Measurements from ENCODE around the gene ATP6AP1. TPM values are rescaled to one million over a fixed set of nuclear protein-coding genes. Genes with fewer than 3 reads are reported as not detected.

The ATP6AP1 gene
- total RNA-seq, 1 experiment from 2014 or later = 67.8 TPM

- H3K4me1 ChIP-seq (replicated peaks) = peaks cover 8% of the 10 kb centered on the region
- no peak overlapping the region for H3K4me3 ChIP-seq
- H3K36me3 ChIP-seq = peaks cover 41% of the 10 kb centered on the region
- H3K27ac ChIP-seq = no peak overlapping the region
- H3K9me3 ChIP-seq (replicated peaks) = no peaks in the 10 kb centered on the region
- no peak for DNase-seq (ENCODE audit: low read depth in 1 of 2, low spot score in 2 of 2)
- no peaks in the 10 kb centered on the region for H3K27me3 ChIP-seq (replicated peaks)
Measured at GRCh38 chrX:154403192-154403591, 25.3 kb upstream of the ATP6AP1 start.

- H3K9me3 ChIP-seq (replicated peaks) = no peaks in the 10 kb centered on the region
- H3K36me3 ChIP-seq = peaks cover 35% of the 10 kb centered on the region
- H3K27me3 ChIP-seq (replicated peaks) = no peaks in the 10 kb centered on the region
- DNase-seq (ENCODE audit: low read depth in 1 of 2, low spot score in 2 of 2) = no peak
- H3K27ac ChIP-seq = no peak overlapping the region
- no peak overlapping the region for H3K4me3 ChIP-seq
- peaks cover 14% of the 10 kb centered on the region for H3K4me1 ChIP-seq (replicated peaks)
Measured at GRCh38 chrX:154403858-154404257, 24.6 kb upstream of the ATP6AP1 start.

GRCh38 chrX:154404625-154405192, 23.8 kb upstream of the ATP6AP1 start:
- no peaks in the 10 kb centered on the region for H3K9me3 ChIP-seq (replicated peaks)
- H3K4me3 ChIP-seq = no peak overlapping the region
- H3K4me1 ChIP-seq (replicated peaks) = peaks cover 18% of the 10 kb centered on the region
- no peak for DNase-seq (ENCODE audit: low read depth in 1 of 2, low spot score in 2 of 2)
- H3K27me3 ChIP-seq (replicated peaks) = no peaks in the 10 kb centered on the region
- no peak overlapping the region for H3K27ac ChIP-seq
- H3K36me3 ChIP-seq = peaks cover 26% of the 10 kb centered on the region

- H3K4me1 ChIP-seq (replicated peaks) = peaks cover 20% of the 10 kb centered on the region
- peak overlapping the region; percentile 36 for H3K4me3 ChIP-seq
- H3K9me3 ChIP-seq (replicated peaks) = no peaks in the 10 kb centered on the region
- H3K27ac ChIP-seq = peak overlapping the region; percentile 60
- DNase-seq (ENCODE audit: low read depth in 1 of 2, low spot score in 2 of 2) = no peak
- H3K27me3 ChIP-seq (replicated peaks) = no peaks in the 10 kb centered on the region
- no peaks in the 10 kb centered on the region for H3K36me3 ChIP-seq
Measured at GRCh38 chrX:154408659-154409221, 19.7 kb upstream of the ATP6AP1 start.

GRCh38 chrX:154409222-154409871, 19.1 kb upstream of the ATP6AP1 start, which contains the start of gene DNASE1L1:
Gene DNASE1L1 (minus strand): TSS chrX:154409254. CDS start chrX:154405568, 3,686 bp downstream.
- peak within 1 kb of the TSS; percentile 67 for H3K27ac ChIP-seq
- peak; percentile 79 to 96 for DNase-seq (ENCODE audit: low read depth in 1 of 2, low spot score in 2 of 2)
- H3K36me3 ChIP-seq = no peaks in the 10 kb centered on the region
- H3K27me3 ChIP-seq (replicated peaks) = no peaks in the 10 kb centered on the region
- peaks cover 20% of the 10 kb centered on the region for H3K4me1 ChIP-seq (replicated peaks)
- no peaks in the 10 kb centered on the region for H3K9me3 ChIP-seq (replicated peaks)
- H3K4me3 ChIP-seq = peak within 1 kb of the TSS; percentile 36

GRCh38 chrX:154411981-154412340, 16.5 kb upstream of the ATP6AP1 start:
- Histone ChIP-seq H3K4me1 (replicated peaks) (peaks cover 20% of the 10 kb centered on the region), H3K4me3 (peak overlapping the region; percentile 77), H3K9me3 (replicated peaks) (no peaks in the 10 kb centered on the region), H3K27me3 (replicated peaks) (no peaks in the 10 kb centered on the region), H3K36me3 (no peaks in the 10 kb centered on the region), H3K27ac (peak overlapping the region; percentile 54)
- no peak for DNase-seq (ENCODE audit: low read depth in 1 of 2, low spot score in 2 of 2)

DNA sequence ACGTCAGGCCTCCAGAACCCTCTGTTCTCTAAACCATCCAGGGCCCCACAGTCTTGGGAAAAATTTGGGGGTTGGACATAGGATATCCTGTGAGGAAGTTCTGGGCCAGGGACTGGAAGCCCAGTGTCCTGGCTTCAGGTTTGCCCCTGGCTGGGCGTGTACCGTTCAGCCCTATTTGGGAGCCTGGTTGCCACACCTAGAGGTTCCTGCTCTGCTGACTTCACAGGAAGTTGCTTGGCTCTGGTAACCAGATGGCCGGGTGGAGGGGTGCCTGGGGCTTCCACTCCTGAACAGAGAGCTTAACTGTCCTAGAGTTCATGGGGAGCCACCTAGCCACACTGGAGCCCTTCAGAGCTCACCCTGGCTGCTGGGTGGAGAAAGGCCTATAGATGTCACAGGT, 16.0 kb upstream of the ATP6AP1 start:
- H3K4me3 ChIP-seq = peak overlapping the region; percentile 77
- H3K27me3 ChIP-seq (replicated peaks) = no peaks in the 10 kb centered on the region
- no peak overlapping the region for H3K27ac ChIP-seq
- no peak for DNase-seq (ENCODE audit: low read depth in 1 of 2, low spot score in 2 of 2)
- H3K36me3 ChIP-seq = no peaks in the 10 kb centered on the region
- peaks cover 20% of the 10 kb centered on the region for H3K4me1 ChIP-seq (replicated peaks)
- H3K9me3 ChIP-seq (replicated peaks) = no peaks in the 10 kb centered on the region

DNA sequence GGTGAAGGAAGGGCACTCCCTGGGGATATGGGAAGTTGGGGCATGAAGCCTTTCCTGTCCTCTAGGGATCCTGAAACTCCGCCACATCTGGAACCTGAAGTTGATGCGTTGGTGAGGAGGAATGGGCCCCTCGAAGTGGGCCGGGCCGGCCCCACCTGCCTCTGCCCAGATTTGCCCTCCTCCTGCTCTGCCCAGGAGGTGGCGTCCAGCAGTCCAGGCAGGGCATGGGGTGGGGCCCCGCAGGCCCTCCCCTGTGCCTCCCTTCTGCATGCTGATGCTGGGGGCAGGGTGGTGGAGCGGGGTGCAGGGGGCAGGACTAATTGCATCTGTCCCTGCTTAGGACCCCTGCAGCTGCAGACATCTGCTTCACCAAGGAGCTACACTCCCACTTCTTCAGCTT, 15.3 kb upstream of the ATP6AP1 start:
- Histone ChIP-seq H3K27me3 (replicated peaks) (no peaks in the 10 kb centered on the region), H3K36me3 (no peaks in the 10 kb centered on the region), H3K9me3 (replicated peaks) (no peaks in the 10 kb centered on the region), H3K4me3 (no peak overlapping the region), H3K4me1 (replicated peaks) (peaks cover 20% of the 10 kb centered on the region), H3K27ac (no peak overlapping the region)
- DNase-seq (ENCODE audit: low read depth in 1 of 2, low spot score in 2 of 2) = no peak

DNA sequence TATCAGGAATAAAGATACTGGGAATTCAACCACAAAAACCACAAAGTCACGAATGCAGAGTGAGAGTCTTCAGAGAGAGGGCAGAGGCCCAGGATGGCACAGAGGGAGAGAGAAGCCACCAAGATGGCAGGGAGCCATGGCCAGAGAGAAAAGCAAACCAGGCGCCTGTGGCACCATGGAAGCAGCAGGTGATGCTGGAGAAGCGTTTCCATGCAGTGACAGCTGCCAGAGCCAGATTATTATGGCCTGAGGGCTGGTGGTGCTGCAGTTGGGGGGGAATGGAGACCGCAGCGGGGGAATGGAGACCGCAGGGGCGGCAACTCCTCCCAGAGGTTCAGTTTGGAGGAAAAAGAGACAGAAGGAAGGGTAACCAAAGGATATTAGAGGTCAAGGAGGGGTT, 11.3 kb upstream of the ATP6AP1 start:
- Histone ChIP-seq H3K27me3 (replicated peaks) (no peaks in the 10 kb centered on the region), H3K9me3 (replicated peaks) (no peaks in the 10 kb centered on the region), H3K4me1 (replicated peaks) (peaks cover 4% of the 10 kb centered on the region), H3K27ac (no peak overlapping the region), H3K4me3 (no peak overlapping the region), H3K36me3 (no peaks in the 10 kb centered on the region)
- DNase-seq (ENCODE audit: low read depth in 1 of 2, low spot score in 2 of 2) = no peak

DNA sequence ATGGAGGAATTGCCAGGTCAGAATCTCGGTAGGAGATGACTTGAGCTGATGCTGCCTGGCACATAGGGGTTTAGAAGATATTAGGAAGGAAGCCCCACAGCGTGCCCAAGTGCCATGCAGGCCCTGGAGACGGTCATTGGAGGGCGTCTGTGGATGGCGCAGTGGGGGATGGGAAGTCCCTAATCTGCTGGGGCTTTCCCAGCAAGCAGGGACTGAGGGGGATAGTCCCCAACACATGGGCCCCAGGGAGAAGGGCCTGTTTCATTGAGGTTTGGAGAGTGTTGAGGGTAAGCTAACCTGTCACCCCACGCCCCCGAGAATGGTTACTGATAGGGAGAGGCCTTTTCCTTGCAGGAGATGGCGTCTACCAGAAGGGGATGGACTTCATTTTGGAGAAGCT, 9.3 kb upstream of the ATP6AP1 start:
- H3K4me1 ChIP-seq (replicated peaks) = no peaks in the 10 kb centered on the region
- no peak overlapping the region for H3K27ac ChIP-seq
- H3K9me3 ChIP-seq (replicated peaks) = no peaks in the 10 kb centered on the region

GRCh38 chrX:154419688-154420401, 8.6 kb upstream of the ATP6AP1 start:
- Histone ChIP-seq H3K4me3 (no peak overlapping the region), H3K27ac (no peak overlapping the region), H3K36me3 (no peaks in the 10 kb centered on the region)

More for the DNA sequence above, 9.3 kb upstream of the ATP6AP1 start:
- DNase-seq (ENCODE audit: low read depth in 1 of 2, low spot score in 2 of 2) = no peak
- no peaks in the 10 kb centered on the region for H3K27me3 ChIP-seq (replicated peaks)
- no peak overlapping the region for H3K4me3 ChIP-seq
- no peaks in the 10 kb centered on the region for H3K36me3 ChIP-seq

GRCh38 chrX:154420402-154420756, 8.1 kb upstream of the ATP6AP1 start:
- Histone ChIP-seq H3K9me3 (replicated peaks) (no peaks in the 10 kb centered on the region), H3K27me3 (replicated peaks) (no peaks in the 10 kb centered on the region), H3K27ac (no peak overlapping the region), H3K4me3 (no peak overlapping the region), H3K4me1 (replicated peaks) (no peaks in the 10 kb centered on the region), H3K36me3 (no peaks in the 10 kb centered on the region)
- DNase-seq (ENCODE audit: low read depth in 1 of 2, low spot score in 2 of 2) = no peak

More at GRCh38 chrX:154419688-154420401, 8.6 kb upstream of the ATP6AP1 start:
- Histone ChIP-seq H3K9me3 (replicated peaks) (no peaks in the 10 kb centered on the region), H3K4me1 (replicated peaks) (no peaks in the 10 kb centered on the region), H3K27me3 (replicated peaks) (no peaks in the 10 kb centered on the region)
- DNase-seq (ENCODE audit: low read depth in 1 of 2, low spot score in 2 of 2) = no peak

DNA sequence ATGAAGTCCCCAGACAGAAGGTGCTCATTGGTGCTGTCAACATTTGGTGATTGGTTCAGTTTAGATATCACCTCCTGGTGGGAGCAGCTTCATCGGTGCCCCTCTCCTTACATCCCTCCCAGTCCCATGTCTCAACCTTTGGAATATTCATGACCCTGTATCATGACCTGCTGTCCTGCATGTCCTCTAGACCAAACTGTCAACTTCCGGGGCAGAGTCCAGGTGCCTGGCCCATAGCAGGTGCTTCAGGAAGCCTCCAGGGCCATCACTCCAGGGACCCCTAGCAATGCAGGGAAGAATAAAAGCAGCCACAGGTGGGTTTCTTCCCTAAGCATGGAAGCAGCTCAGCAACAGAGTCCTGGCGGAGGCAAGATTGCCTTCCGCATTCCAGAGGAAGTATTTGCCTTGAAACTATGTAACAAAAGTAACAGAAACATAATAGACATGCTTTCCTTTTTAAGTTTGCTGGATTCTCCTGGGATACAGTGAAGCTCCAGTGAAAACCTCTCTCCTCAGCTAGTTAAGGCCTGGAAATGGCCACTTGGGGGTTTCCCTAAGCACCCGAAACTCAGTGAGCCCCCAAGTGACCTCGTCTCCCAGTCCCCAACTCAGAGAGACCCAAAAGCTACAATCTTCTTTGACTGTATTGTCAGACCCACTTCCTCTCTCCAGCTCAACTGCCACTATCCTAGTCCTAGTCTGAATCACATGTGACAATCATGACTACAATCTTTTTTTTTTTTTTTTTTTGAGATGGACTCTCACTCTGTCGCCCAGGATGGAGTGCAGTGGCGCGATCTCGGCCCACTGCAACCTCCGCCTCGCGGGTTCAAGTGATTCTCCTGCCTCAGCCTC, 1.3 kb upstream of the ATP6AP1 start:
- no peak for DNase-seq (ENCODE audit: low read depth in 1 of 2, low spot score in 2 of 2)
- peaks cover 4% of the 10 kb centered on the region for H3K4me1 ChIP-seq (replicated peaks)
- H3K4me3 ChIP-seq = no peak overlapping the region
- H3K27ac ChIP-seq = no peak overlapping the region
- peaks cover 3% of the 10 kb centered on the region for H3K36me3 ChIP-seq
- no peaks in the 10 kb centered on the region for H3K27me3 ChIP-seq (replicated peaks)
- H3K9me3 ChIP-seq (replicated peaks) = no peaks in the 10 kb centered on the region

Data from SJSA1 (cell line).